Measurements from ENCODE around the gene CBLB. TPM values are rescaled to one million over a fixed set of nuclear protein-coding genes. Genes with fewer than 3 reads are reported as not detected.

CBLB gene
- total RNA-seq, 2 experiments from 2014 or later, result 24.5 to 38.5 TPM

DNA sequence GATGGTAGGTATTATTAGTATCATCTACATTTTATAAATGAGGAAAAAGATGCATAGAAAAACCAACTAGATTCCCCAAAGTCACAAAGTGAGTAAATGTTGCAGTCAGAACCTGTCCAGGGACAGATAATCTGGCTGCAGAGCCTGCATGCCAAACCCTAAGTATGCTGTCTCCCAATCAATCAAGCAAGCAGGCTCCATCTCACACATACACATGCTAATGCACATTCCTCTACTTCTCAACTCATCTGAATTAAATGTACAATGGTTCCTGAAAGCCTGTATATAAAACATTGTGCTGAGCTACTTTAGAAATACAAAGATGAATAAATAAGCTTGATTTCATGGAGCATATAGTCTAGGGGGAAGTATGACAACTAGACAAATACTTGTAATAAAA is 101.0 kb downstream of the CBLB start:
- no peak overlapping the region for H3K27ac ChIP-seq (ENCODE audit: low read depth, low read length, poor library complexity, severe bottlenecking)
- H2AFZ ChIP-seq (ENCODE audit: low read length), result no peak overlapping the region
- peaks cover 12% of the 10 kb centered on the region for H3K4me1 ChIP-seq (ENCODE audit: insufficient read depth, low read length, poor library complexity, severe bottlenecking)
- intact Hi-C loops (cut with micrococcal nuclease; ENCODE audit: unreplicated experiment), result no loop called here
- no TSS peak for BruUV-seq (replicated peaks)
- POLR2A ChIA-PET, result interaction anchor here (1.2 to 2.1 kb wide), 4 partner anchors 13 to 33 kb away, joined by 3 to 9 read pairs (median 4); no protein-coding TSS in a partner anchor
- TF ChIP-seq, protein P1, sequence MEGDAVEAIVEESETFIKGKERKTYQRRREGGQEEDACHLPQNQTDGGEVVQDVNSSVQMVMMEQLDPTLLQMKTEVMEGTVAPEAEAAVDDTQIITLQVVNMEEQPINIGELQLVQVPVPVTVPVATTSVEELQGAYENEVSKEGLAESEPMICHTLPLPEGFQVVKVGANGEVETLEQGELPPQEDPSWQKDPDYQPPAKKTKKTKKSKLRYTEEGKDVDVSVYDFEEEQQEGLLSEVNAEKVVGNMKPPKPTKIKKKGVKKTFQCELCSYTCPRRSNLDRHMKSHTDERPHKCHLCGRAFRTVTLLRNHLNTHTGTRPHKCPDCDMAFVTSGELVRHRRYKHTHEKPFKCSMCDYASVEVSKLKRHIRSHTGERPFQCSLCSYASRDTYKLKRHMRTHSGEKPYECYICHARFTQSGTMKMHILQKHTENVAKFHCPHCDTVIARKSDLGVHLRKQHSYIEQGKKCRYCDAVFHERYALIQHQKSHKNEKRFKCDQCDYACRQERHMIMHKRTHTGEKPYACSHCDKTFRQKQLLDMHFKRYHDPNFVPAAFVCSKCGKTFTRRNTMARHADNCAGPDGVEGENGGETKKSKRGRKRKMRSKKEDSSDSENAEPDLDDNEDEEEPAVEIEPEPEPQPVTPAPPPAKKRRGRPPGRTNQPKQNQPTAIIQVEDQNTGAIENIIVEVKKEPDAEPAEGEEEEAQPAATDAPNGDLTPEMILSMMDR (conservative IDR thresholded peaks at IDR 0.05; ENCODE audit: low read length), result no peak
- no peak for TF ChIP-seq EZH2phosphoT487 (IDR thresholded peaks at IDR 0.05; ENCODE audit: borderline replicate concordance, low read depth, low read length)
- H3K36me3 ChIP-seq (ENCODE audit: insufficient read depth, low read length), result peaks cover 15% of the 10 kb centered on the region
- no peaks in the 10 kb centered on the region for H3K79me2 ChIP-seq (ENCODE audit: insufficient read depth, low read depth, low read length)
- H4K20me1 ChIP-seq (ENCODE audit: insufficient read depth, low read length), result no peaks in the 10 kb centered on the region
- H3K4me2 ChIP-seq (ENCODE audit: low read length), result no peak overlapping the region
- H3K4me3 ChIP-seq (ENCODE audit: low read depth, low read length, poor library complexity, severe bottlenecking), result no peak overlapping the region
- 0 out of 2 replicates have a peak, but pooled peaks cover 1% of the 10 kb centered on the region for H3K9me3 ChIP-seq (ENCODE audit: low read length)
- CTCF ChIA-PET (ENCODE audit: unreplicated experiment), result no interaction called here
- no peaks in the 10 kb centered on the region for H3K9me2 ChIP-seq (ENCODE audit: insufficient read depth, low read length)
- DNase-seq (ENCODE audit: low spot score), result no peak

DNA sequence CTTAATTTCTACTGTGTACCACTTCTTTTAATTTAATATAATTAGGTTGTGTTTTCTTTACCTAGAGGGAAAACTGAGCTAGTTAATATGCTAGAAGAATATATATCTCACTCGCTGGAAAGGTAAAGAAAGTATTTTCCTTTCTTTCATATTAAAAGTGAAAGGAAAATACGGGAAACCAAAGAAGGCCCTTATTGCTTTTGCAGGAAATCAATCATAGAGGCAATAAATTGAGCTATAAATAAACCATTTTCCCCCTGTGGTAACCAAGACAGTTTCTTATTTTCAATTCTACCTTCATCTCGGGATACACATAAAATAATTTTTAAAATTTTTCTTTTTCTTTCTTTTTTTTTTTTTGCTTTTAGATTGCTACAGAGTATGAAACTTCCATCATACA is 101.6 kb downstream of the CBLB start:
- Histone ChIP-seq H3K9me3 (ENCODE audit: low read length) (0 out of 2 replicates have a peak, but pooled peaks cover 7% of the 10 kb centered on the region), H3K27ac (ENCODE audit: low read depth, low read length, poor library complexity, severe bottlenecking) (no peak overlapping the region), H2AFZ (ENCODE audit: low read length) (no peak overlapping the region), H3K9me2 (ENCODE audit: insufficient read depth, low read length) (no peaks in the 10 kb centered on the region), H3K4me2 (ENCODE audit: low read length) (no peak overlapping the region), H3K4me3 (ENCODE audit: low read depth, low read length, poor library complexity, severe bottlenecking) (no peak overlapping the region), H3K4me1 (ENCODE audit: insufficient read depth, low read length, poor library complexity, severe bottlenecking) (peaks cover 9% of the 10 kb centered on the region), H3K36me3 (ENCODE audit: insufficient read depth, low read length) (peaks cover 21% of the 10 kb centered on the region), H3K79me2 (ENCODE audit: insufficient read depth, low read depth, low read length) (no peaks in the 10 kb centered on the region), H4K20me1 (ENCODE audit: insufficient read depth, low read length) (no peaks in the 10 kb centered on the region)
- no peak for DNase-seq (ENCODE audit: low spot score)
- ChIA-PET POLR2A (interaction anchor here (0.7 to 2.1 kb wide), 5 partner anchors 22 to 48 kb away, joined by 3 to 9 read pairs (median 3); no protein-coding TSS in a partner anchor), CTCF (ENCODE audit: unreplicated experiment) (no interaction called here)
- no peak for TF ChIP-seq EZH2phosphoT487 (IDR thresholded peaks at IDR 0.05; ENCODE audit: borderline replicate concordance, low read depth, low read length)
- TF ChIP-seq, protein P1 (conservative IDR thresholded peaks at IDR 0.05; ENCODE audit: low read length), result no peak
- no TSS peak for BruUV-seq (replicated peaks)
- intact Hi-C loops (cut with micrococcal nuclease; ENCODE audit: unreplicated experiment), result no loop called here

DNA sequence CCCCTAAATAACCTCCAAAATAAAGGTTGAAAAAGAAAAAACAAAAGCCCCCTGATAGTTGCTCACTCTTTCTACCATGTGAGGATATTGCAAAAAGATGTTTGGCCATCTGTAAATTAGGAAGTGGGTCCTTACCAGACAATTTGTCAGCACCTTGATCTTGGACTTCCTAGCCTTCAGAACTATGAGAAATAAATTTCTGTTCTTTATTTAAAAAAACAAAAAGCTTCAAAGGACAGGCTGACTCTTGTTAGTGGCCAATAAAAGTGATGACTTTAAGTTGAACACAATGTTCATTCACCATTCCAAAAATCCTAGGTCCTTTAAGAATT is 103.5 kb downstream of the CBLB start:
- intact Hi-C loops (cut with micrococcal nuclease; ENCODE audit: unreplicated experiment), result no loop called here
- Histone ChIP-seq H3K4me2 (ENCODE audit: low read length) (no peak overlapping the region), H3K27ac (ENCODE audit: low read depth, low read length, poor library complexity, severe bottlenecking) (no peak overlapping the region)

More for the DNA sequence above, 103.5 kb downstream of the CBLB start:
- ChIA-PET POLR2A (interaction anchor here (0.5 kb wide), 1 partner anchor 143 kb away, joined by 3 read pairs; no protein-coding TSS in a partner anchor), CTCF (ENCODE audit: unreplicated experiment) (no interaction called here)
- BruUV-seq (replicated peaks), result no TSS peak
- TF ChIP-seq, protein P1 (conservative IDR thresholded peaks at IDR 0.05; ENCODE audit: low read length), result no peak
- no peak for TF ChIP-seq EZH2phosphoT487 (IDR thresholded peaks at IDR 0.05; ENCODE audit: borderline replicate concordance, low read depth, low read length)
- Histone ChIP-seq H3K9me3 (ENCODE audit: low read length) (peaks cover 17% of the 10 kb centered on the region), H2AFZ (ENCODE audit: low read length) (no peak overlapping the region), H3K36me3 (ENCODE audit: insufficient read depth, low read length) (peaks cover 26% of the 10 kb centered on the region), H3K4me1 (ENCODE audit: insufficient read depth, low read length, poor library complexity, severe bottlenecking) (peaks cover 9% of the 10 kb centered on the region), H4K20me1 (ENCODE audit: insufficient read depth, low read length) (no peaks in the 10 kb centered on the region), H3K79me2 (ENCODE audit: insufficient read depth, low read depth, low read length) (no peaks in the 10 kb centered on the region), H3K4me3 (ENCODE audit: low read depth, low read length, poor library complexity, severe bottlenecking) (no peak overlapping the region), H3K9me2 (ENCODE audit: insufficient read depth, low read length) (no peaks in the 10 kb centered on the region)
- DNase-seq (ENCODE audit: low spot score), result no peak

Data from OCI-LY7 (cell line).